OCI-LY7 (cell line): ENCODE measurements around the gene PLCE1.

ENCODE experiments used
- CTCF ChIP-seq: fragments of 200-600 bp; sonication (generic); conservative IDR thresholded peaks from 2 replicates; pipeline ENCODE4 v1.5.1; 2014; ENCODE audit warnings: mild to moderate bottlenecking, antibody characterized with exemption, low read length, moderate library complexity, mixed read lengths
- EZH2phosphoT487 ChIP-seq: fragments of 200-600 bp; sonication (generic); IDR thresholded peaks from 2 replicates; pipeline ENCODE4 v1.6.1; 2018; ENCODE audit warnings: low read depth, borderline replicate concordance, mild to moderate bottlenecking, mixed run types, antibody characterized with exemption, low read length, moderate library complexity, mixed read lengths

- TF ChIP-seq CTCF (no peak), EZH2phosphoT487 (no peak)
Measured at GRCh38 chr10:93963434-93963833, 30.3 kb upstream of the PLCE1 start.
